ENCODE data around the gene CDS2. TPM values are rescaled to one million over a fixed set of nuclear protein-coding genes. Genes with fewer than 3 reads are reported as not detected.
A peak's percentile ranks its signal among the peaks of the same experiment; 100 is the strongest.

Gene CDS2
- total RNA-seq, 1 experiment from 2014 or later = 49.1 TPM

GRCh38 chr20:5128886-5129285 lies 2.1 kb downstream of the CDS2 start:
- Mint-ChIP-seq H3K4me3 (peak overlapping the region; percentile 87), H3K36me3 (no peaks in the 10 kb centered on the region; the same call in 1 of the 2 replicates), H3K27ac (no peak overlapping the region), H3K4me1 (peaks cover 15% of the 10 kb centered on the region), H3K9me3 (no peaks in the 10 kb centered on the region), H3K27me3 (ENCODE audit: low read depth) (no peaks in the 10 kb centered on the region)
- TF ChIP-seq ZNF425 (CRISPR knock-in tag; conservative IDR thresholded peaks at IDR 0.05) (no peak), GABPB1 (CRISPR knock-in tag; IDR thresholded peaks at IDR 0.05) (no peak), ZSCAN18 (CRISPR knock-in tag; IDR thresholded peaks at IDR 0.05) (no peak), CTCF (IDR thresholded peaks at IDR 0.05) (no peak), STAT6 (CRISPR knock-in tag; conservative IDR thresholded peaks at IDR 0.05; ENCODE audit: low read depth) (no peak), TP53 (CRISPR knock-in tag; IDR thresholded peaks at IDR 0.05) (no peak)
- TF ChIP-seq, protein P1, sequence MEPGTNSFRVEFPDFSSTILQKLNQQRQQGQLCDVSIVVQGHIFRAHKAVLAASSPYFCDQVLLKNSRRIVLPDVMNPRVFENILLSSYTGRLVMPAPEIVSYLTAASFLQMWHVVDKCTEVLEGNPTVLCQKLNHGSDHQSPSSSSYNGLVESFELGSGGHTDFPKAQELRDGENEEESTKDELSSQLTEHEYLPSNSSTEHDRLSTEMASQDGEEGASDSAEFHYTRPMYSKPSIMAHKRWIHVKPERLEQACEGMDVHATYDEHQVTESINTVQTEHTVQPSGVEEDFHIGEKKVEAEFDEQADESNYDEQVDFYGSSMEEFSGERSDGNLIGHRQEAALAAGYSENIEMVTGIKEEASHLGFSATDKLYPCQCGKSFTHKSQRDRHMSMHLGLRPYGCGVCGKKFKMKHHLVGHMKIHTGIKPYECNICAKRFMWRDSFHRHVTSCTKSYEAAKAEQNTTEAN (CRISPR knock-in tag; IDR thresholded peaks at IDR 0.05) = no peak
- TF ChIP-seq, protein P2, sequence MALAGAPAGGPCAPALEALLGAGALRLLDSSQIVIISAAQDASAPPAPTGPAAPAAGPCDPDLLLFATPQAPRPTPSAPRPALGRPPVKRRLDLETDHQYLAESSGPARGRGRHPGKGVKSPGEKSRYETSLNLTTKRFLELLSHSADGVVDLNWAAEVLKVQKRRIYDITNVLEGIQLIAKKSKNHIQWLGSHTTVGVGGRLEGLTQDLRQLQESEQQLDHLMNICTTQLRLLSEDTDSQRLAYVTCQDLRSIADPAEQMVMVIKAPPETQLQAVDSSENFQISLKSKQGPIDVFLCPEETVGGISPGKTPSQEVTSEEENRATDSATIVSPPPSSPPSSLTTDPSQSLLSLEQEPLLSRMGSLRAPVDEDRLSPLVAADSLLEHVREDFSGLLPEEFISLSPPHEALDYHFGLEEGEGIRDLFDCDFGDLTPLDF (CRISPR knock-in tag; IDR thresholded peaks at IDR 0.05) = no peak
- POLR2A ChIA-PET = no interaction called here
- CTCF ChIA-PET = interaction anchor here (5.2 kb wide), 1 partner anchor 64 kb away, joined by 265 read pairs; no protein-coding TSS in a partner anchor
- DNase-seq (ENCODE audit: low spot score) (no peak), ATAC-seq (no peak)

GRCh38 chr20:5131502-5131901 lies 4.7 kb downstream of the CDS2 start:
- no peak for TF ChIP-seq RELA (CRISPR knock-in tag; IDR thresholded peaks at IDR 0.05; ENCODE audit: borderline replicate concordance)
- TF ChIP-seq NR2C2 (CRISPR knock-in tag; IDR thresholded peaks at IDR 0.05) = no peak
- TF ChIP-seq NFE2L1 (CRISPR knock-in tag; IDR thresholded peaks at IDR 0.05) = no peak
- Mint-ChIP-seq H3K9me3 (no peaks in the 10 kb centered on the region), H3K4me3 (no peak overlapping the region), H3K4me1 (peaks cover 20% of the 10 kb centered on the region), H3K27ac (peak overlapping the region; percentile 24; the same call in 1 of the 2 replicates), H3K36me3 (no peaks in the 10 kb centered on the region; the same call in 1 of the 2 replicates), H3K27me3 (ENCODE audit: low read depth) (no peaks in the 10 kb centered on the region)
- DNase-seq (ENCODE audit: low spot score) = no peak
- POLR2A ChIA-PET = interaction anchor here (0.6 kb wide), 1 partner anchor 185 kb away, joined by 3 read pairs; the partner anchor contains the start of gene PROKR2
- CTCF ChIA-PET = interaction anchor here (1.0 to 1.9 kb wide), 3 partner anchors 61 to 317 kb away, joined by 3 to 13 read pairs (median 4); no protein-coding TSS in a partner anchor
- no peak for ATAC-seq
